AG10803 (cell line): Measurements from ENCODE around the gene CXorf58.
"Not testable (repeated sequence)": the region's sequence is repeated elsewhere in the genome, so short reads cannot be mapped to it uniquely, and the experiment has no call there.

Experiments used
- DNase-seq: peaks from one replicate; pipeline ENCODE4 v3.0.0; 2010; ENCODE audit warnings: low read depth
- H3K4me3 ChIP-seq: 2 replicates; pipeline ENCODE4 v1.5.1; 2011; ENCODE audit warnings: mild to moderate bottlenecking, low read length, control low read depth
- CTCF ChIP-seq: conservative IDR thresholded peaks from 2 replicates; pipeline ENCODE4 v1.5.1; 2011; ENCODE audit warnings: mild to moderate bottlenecking, low read length, control low read depth, inconsistent platforms

CXorf58 gene

DNA sequence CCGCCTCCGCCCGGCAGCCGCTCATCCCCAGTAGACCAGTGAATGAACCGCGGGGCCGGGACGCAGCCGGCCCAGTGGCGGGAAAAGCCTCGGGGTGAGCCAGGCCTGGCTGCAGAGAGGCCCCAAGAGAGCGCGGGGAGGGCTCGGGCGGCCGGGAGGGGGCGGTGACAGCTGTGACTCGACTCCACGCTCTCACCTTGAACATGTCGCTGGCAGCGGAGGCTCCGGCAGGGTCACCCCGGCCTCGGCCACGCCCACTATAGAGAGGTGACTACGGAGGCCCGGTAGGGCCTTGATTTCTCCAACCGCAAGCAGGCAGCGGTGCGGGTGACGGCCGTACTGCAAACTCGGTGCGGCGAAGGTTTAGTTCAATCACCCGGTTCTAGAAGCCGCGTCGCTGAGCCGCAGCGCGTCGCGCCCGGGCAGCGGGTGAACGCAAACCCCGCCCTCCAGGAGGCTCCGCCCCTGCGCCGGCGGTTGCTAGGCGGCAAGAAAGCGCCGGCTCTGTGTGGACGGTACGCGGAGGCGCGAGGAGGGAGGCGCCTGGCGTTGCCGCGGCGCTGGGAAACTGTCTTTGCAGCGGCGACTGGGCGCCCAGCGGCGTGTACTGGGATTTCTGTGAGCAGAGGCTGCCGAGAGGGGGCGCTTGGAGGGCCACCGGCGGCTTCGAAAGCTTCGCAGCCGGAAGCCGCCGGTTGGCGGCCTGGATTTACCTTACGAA, at the start of gene CXorf58, which contains the start of gene APOO:
TSS of gene CXorf58 (plus strand) at position 509 of the 721 bp plus-strand sequence. CDS start 2,297 bp downstream, outside the sequence.
TSS of gene APOO (minus strand) at position 441 of the 721 bp plus-strand sequence. CDS start at position 205, 236 bp downstream.
- TF ChIP-seq CTCF = peak; percentile 66

DNA sequence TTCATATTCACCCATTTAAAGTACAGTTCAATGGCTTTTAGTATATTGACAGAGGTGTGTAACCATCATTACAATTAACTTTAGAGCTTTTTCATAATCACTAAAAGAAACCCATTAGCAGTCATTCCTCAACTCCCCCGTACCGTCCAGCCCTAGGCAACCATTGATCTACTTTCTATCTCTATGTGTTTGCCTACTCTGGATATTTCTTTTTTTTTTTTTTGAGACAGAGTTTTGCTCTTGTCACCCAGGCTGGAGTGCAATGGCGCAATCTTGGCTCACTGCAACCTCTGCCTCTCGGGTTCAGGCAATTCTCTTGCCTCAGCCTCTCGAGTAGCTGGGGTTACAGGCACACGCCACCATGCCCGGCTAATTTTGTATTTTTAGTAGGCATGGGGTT, 48.6 kb upstream of the CXorf58 start:
- H3K4me3 ChIP-seq, DNase-seq: not testable (repeated sequence)

More for the DNA sequence above, at the start of gene CXorf58, which contains the start of gene APOO:
- H3K4me3 ChIP-seq = peak within 1 kb of the TSS; percentile 69
- DNase-seq = peak; percentile 89

- H3K4me3 ChIP-seq = no peak overlapping the region
- no peak for DNase-seq
- TF ChIP-seq CTCF = no peak
These were observed 46.5 kb upstream of the CXorf58 start for GRCh38 chrX:23861215-23861896.

- not testable (repeated sequence) for DNase-seq, H3K4me3 ChIP-seq
These were observed 45.9 kb upstream of the CXorf58 start for GRCh38 chrX:23861952-23862351.

DNA sequence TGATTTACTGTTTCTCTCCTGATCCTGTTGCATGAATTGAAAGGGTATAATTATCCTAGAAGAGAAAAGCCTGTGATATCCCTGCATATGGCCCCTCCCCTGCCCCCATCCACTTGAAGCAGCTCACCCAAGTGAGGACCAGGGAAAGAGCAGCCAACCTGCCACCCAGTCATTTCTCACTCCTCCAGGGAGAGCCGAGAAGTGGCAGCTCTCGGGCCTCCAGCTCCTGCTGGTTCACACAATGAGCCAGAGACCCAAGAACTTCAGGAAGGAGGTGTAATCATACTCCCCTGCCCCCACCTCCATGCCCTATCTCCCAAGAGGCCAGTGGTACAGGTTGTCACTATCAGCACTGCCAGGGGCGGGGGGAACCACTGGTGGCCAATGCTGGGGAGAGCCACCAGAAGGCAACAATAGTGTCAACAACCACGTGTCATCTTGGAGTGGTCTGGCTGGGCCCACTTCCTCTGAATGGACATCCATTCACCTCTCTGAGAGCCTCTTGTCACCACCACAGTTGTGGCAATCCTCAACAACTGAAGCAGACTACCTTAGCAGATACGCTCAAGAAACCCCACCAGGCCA, 43.0 kb upstream of the CXorf58 start:
- H3K4me3 ChIP-seq = no peak overlapping the region
- no peak for DNase-seq
- TF ChIP-seq CTCF = no peak

- TF ChIP-seq CTCF = no peak
- DNase-seq = no peak
- no peak overlapping the region for H3K4me3 ChIP-seq
These were observed 37.8 kb upstream of the CXorf58 start for GRCh38 chrX:23870041-23870440.

DNA sequence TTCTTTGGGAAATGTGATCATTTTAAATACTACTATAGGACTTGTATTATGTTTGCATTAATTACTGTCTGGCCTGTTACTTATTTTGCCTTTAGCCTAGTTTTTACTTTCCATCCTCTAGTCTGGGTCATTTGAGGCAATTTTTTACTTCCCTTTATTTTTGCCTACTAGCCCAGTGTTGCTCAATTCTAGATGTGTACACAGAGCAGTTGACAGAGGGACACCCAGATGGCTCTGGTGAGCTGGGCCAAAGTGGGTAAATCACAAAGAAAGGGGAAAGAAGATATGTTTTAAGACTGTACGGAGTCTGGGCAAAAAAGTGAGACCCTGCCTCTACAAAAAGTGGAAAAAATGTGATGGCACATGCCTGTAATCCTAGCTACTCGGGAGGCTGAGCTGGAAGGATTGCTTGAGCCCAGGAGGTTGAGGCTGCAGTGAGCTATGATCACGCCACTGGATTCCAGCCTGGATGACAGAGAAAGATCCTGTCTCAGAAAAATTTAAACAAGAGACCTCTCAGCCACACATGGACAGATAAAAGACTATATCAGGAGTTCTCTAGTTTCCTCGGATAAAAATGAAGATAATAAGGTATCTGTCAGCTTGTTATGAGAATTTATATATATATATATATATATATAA, 35.8 kb upstream of the CXorf58 start:
- H3K4me3 ChIP-seq = no peak overlapping the region
- no peak for DNase-seq
- TF ChIP-seq CTCF = no peak
